HG03342 (cell line): Measurements from ENCODE around the gene NLRP5.
"Not testable (repeated sequence)": the region's sequence is repeated elsewhere in the genome, so short reads cannot be mapped to it uniquely, and the experiment has no call there.

Experiments
- ATAC-seq: cut with Tn5 transposase; IDR thresholded peaks from one replicate; pipeline ENCODE4 v1.9.1; 2021; ENCODE audit warnings: mild to moderate bottlenecking, moderate library complexity; ENCODE audit not compliant: unreplicated experiment

NLRP5 gene

DNA sequence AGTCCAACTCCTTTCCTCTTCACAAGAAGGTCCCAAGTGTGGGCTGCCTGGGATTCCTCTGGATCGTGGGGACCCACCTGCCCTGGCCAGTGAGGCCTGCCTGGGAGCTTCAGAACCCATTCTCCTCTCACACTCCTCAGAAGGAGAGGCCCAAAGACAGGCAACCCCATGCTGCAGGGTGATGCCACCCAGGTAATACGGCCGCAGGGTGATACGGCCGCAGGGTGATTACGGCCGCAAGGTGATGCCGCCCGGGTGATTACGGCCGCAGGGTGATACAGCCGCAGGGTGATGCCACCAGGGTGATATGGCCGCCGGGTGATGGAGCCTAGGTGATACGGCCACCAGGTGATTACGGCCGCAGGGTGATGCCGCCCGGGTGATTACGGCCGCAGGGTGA, 111.7 kb downstream of the NLRP5 start:
- ATAC-seq, result not testable (repeated sequence)

DNA sequence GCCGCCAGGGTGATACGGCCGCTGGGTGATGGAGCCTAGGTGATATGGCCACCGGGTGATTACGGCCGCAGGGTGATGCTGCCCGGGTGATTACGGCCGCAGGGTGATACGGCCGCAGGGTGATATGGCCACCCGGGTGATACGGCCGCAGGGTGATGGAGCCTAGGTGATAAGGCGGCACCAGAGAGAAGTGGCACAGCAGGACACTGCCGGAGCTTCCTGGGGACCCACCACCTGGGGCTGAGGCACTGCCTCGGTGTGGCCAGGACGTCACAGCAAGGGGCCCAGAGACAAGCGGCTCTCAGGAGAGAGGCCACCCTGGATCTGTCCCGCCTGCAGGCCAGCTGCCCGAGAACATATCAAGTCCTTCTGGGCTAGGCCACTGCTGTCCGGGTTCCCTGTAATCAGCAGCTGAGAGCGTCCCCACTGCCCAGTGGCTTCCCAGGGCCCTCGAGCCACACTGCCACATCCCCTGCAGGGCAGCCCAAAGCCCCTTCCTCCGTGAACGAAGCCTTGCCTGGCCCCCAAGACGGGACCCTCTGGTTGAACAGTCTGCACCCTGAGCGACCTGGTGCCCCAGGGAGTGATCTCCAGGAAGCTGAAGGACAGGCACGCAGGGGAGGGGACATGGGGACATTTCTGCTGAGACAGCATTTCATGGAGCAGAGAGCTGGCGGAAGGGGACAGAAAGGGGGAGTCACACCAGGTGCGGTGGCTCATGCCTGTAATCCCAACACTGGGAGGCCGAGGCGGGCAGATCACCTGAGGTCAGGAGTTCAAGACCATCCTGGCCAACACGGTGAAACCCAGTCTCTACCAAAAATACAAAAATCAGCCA, 112.4 kb downstream of the NLRP5 start:
- ATAC-seq, result no peak

DNA sequence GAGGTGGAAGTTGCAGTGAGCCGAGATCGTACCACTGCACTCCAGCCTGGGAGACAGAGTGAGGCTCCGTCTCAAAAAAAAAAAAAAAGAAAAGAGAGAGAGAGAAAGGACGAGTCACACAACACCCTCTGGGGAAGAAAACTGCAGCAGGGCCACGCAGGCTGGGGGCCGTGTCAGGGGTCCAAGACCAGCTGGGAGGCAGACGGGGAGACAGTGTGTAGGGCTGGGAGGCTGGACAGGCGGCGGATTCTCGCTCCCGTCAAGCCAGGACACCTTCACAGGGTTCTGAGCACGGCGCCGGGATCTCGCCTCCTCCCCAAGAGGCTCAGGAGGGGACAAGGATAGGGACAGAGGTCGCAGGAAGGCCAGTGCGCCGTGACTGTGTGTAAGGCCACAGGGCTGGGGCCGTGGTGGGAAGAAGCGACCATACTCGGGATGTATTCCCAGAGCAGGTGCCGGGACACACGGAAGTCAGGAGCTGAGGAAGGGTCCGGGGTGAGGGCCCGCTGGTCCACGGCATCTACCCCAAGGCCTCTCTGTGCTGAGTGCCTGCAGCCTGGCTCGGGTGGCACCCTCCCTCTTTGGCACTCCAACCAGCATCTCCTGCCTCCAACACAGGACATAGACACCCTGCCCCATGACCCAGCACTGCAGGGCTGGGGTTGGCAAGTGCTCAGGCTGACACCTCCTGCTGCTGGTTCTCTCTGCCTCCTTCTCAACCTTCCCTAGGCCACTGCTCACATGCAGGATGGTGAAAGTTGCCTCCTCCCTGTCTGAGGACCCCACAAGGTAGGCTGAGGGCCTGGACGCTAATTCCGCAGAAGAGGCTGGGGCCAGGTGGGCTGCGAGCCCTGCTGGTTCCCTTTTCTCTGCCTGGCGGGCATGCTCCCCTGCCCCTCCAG, 113.3 kb downstream of the NLRP5 start:
- ATAC-seq, result no peak

DNA sequence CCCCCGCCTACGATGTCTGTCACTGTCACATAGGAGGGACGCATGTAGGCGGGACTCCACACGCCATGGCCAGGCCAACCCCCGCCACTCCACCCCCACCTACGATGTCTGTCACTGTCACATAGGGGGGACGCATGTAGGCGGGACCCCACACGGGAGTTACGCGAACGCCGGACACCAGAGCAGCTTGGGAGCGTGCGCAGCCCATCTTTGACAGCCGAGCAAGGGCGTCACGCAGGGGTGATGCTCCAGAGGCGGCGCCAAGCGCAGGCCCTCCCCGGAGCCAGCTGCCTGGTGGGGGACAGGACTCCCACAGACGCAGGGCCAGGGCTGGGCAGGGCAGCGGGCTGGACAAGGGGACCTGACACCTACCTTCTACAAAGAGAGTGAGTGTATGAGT, 114.5 kb downstream of the NLRP5 start:
- no peak for ATAC-seq

DNA sequence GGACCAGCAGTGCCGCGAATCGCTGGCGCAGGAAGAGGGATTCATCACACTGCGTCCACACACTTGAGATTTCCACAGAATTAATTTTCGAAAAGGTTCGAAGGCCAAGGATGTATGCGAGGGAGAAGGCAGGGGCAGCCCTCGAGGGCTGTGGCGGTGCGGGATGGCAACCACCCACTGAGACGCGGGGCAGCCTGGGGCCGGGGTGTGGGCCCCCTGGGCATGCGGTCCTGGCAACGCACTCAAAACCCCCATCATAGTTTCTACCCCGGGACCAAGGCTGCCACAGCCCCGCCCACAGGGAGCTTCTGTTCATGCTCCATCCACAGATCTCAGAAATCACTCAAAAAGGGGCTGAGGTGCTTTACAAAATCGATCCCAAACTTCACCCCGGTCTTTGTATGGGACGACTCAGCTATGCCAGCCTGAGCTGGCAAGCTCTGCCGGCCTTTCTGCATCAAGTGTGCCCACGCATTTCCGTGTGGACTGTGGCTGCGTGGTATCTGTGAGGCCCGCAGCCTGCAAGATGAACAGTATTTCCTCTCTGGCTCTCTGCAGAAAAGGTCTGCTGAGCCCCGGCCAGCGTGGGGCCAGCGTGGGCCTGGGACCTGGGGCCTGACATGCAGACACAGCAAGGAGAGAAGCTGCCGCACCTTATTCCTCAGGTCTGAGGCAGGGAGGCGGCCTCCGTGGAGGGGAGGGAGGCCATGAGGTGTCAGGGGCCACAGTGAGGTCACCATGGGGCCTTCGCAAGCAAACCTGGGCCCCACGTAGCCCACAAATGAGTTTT, 115.4 kb downstream of the NLRP5 start:
- no peak for ATAC-seq

DNA sequence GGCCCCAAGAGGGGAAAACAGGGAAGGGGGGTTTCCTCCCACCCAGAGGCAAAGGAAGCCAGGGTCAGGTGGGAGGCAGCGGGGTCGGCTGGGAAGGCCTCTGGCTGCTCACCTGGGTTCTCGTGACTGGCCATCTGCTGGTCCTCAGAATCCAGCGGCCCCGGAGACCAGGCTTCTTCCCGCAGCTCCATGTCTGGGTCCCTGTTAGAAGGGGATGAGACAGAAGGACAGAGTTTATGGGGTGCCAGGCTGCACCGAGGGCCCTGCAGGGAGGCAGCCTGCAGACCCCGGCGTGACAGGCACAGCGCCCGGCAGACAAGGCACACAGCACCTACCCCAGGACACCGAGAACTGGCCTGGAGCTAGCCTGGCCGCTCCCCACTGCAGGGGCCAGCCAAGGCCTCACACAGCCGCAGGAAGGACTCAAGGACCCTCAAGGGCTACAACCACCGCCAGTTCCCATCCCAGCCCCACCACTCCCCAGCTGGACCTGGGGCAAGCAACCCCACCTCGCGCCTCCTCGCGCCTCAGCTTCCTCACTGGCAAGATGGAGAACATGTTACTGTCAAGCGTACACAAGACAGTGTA, 116.5 kb downstream of the NLRP5 start:
- no peak for ATAC-seq

DNA sequence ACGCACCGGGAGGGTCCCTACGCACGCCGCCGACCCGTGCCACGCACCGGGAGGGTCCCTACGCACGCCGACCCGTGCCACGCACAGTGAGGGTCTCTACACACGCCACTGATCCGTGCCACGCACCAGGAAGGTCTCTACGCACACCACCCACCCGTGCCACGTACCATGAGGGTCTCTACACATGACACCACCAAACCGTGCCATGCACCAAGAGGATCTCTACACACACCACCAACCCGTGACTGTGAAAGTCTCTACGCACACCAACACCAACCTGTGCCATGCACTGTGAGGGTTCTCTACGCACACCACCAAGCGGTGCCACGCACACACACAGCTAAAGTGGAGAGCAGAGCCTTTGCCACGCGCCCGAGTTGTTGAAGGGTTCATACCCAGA, 117.8 kb downstream of the NLRP5 start:
- no peak for ATAC-seq

DNA sequence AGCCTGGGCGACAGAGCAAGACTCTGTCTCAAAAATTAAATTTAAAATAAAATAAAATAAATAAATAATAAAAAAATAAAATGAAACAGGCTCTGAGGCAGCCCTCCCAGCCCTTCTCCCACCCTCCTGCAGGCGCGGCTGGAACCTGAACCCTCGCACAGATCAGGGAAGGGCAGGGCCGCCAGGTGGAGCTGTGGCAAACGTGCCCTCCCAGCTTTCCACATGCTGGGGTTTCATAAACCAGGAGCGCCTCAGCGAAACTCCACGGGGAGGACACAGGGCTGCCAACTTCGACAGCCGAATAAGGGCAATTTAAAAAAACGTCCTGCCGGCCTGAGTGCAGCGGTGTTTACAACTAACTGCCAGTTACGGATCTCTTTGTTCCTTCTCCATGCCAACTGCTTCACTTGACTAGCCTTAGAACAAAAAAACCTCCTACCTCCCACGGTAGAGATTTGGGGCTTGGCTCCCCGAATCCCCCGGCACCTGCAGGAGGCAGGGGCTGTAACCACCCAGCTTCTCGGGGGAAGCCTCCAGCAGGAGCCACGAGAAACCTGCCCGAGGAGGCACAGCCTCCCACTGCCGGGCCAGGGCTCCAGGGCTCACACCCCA, 118.6 kb downstream of the NLRP5 start:
- ATAC-seq, result no peak

DNA sequence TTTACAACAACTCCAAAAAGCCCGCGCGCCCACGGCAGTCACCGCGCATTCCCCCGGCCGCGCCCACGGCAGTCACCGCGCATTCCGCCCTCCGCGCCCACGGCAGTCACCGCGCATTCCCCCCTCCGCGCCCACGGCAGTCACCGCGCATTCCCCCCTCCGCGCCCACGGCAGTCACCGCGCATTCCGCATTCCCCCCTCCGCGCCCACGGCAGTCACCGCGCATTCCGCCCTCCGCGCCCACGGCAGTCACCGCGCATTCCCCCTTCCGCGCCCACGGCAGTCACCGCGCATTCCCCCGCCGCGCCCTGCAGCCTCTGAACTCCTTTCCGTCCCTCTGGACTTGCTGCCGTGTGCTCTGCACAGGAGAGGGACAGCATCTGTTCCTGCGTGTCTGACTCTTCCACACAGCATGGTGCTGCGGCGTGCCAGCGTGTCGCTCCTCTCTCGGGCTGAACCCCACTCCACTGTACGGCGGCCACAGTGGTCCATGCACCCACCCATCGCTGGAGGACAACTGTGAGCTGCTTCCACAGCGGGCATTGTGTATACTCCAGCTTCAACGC, 119.3 kb downstream of the NLRP5 start:
- not testable (repeated sequence) for ATAC-seq

DNA sequence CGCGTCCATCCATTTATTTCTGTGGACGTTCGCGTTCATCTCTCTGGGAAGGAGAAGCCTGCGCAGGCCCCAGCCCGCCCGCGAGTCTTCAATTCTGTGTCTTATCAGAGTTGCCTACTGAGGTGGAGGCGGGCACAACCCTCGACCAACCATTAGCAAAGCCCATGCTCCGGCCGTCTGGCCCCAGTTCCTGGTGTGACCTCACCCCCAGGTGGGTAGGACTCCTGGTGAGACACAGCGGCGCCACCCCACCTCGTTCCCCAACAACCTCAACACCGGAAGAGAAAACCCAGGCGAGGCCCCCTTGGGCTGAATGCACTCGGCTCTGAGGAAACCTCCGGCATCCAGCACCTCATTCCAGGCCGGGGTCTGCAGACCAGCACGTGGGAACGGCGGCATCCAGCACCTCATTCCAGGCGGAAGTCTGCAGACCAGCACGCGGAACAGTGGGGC, 119.8 kb downstream of the NLRP5 start:
- ATAC-seq, result no peak

DNA sequence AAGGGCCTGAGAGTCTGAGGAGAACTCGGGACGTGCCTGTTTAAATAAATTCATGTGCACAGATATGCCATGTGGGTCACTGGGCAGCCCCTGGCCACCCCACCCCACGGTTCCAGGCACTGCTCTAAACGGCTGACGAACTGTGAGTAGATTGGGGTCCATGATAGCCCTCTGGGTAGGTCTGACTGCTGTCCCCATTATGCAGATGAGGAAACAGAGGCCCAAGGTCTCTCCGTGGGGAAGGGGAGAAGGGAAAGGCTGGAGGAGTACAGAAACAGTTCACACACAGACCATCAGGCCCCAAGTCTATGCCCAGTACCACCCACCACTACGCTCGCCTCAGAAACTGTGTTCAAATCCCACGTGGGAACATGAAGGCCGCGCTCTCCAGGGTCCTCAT, 120.4 kb downstream of the NLRP5 start:
- ATAC-seq, result no peak

DNA sequence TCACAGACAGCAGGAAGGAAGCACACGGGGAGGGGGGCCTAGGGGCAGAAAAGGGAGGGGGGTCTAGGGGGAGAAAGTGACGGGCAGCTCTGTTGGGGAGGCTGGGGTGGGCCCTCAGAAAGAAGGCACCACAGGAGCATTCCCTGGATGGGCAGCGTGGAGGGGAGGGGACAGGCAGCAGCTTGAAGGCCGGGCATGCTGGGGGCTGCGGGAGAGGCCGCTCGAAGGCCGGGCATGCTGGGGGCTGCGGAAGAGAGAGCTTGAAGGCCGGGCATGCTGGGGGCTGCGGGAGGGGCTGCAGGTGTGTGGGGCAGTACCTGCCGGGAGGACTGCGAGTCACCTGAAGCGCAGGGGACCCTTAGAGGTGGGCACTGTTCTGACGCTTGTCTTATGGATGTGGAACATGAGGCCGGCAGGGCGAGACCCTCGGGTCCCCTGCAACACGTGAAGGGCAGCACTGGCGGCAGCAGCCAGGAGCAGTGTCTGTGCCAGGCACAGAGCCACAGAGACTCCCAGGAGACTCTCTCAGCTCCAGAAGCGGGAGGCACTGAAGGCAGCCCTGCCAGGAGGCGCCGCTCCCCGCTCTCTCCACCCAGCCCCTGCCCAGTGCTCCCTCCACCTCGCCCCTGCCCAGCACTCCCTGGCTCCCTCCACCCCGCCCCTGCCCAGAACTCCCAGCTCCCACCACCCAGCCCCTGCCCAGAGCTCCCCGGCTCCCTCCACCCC, 121.2 kb downstream of the NLRP5 start:
- ATAC-seq, result no peak

DNA sequence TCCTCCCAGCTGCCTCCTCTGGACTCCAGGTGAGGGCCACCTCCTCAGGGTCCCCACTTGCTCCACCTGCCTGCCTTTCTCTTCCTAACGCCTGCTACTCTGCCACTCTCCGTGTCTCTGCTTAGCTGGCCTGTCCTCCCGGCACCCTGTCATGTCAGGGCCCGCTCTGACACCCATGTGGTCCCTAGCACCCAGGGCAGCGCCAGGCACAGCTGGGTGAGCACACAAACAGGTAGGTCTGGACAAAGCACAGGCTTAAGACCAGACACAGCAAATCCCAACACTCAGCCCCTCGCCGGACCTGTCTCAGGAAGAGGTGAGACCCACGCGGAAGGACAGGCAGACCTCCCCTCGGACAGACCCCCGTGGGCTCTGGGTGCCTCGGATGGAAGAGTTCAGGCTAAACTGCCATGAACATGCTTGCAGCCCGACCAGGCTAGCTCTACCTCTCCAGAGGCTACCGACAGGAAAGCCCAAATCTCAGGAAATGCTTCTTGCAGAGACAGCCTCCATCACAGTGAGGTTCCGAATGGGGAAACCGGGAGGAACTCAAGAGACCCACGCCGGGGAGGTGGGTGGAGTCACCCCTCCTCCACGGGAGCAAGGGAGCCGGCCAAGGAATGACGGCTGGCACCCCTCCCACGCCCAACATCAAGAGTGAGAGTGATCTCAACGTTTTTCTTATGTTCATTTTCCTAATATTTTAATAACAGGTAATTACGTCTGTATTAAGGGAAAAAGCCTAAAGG, 122.0 kb downstream of the NLRP5 start:
- ATAC-seq, result no peak

DNA sequence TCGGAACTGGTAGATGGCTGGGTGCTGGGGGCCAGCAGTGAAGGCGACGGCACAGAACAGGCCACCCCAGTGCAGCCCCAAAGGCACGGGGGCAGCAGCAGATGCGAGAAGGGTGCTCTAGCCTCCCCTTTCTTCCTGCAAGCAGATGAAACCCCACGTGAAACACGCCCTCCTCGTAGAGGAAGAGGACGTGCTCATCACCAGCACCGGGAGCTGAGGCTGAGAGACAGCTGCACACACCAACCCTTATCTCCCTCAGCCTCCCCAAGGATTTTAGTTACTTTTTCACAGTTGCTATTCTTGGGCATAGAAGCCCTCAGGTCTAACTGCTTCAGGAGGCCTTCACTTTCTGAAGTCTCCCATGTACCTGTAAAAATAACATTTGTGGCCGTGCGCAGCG, 122.7 kb downstream of the NLRP5 start:
- ATAC-seq, result no peak

DNA sequence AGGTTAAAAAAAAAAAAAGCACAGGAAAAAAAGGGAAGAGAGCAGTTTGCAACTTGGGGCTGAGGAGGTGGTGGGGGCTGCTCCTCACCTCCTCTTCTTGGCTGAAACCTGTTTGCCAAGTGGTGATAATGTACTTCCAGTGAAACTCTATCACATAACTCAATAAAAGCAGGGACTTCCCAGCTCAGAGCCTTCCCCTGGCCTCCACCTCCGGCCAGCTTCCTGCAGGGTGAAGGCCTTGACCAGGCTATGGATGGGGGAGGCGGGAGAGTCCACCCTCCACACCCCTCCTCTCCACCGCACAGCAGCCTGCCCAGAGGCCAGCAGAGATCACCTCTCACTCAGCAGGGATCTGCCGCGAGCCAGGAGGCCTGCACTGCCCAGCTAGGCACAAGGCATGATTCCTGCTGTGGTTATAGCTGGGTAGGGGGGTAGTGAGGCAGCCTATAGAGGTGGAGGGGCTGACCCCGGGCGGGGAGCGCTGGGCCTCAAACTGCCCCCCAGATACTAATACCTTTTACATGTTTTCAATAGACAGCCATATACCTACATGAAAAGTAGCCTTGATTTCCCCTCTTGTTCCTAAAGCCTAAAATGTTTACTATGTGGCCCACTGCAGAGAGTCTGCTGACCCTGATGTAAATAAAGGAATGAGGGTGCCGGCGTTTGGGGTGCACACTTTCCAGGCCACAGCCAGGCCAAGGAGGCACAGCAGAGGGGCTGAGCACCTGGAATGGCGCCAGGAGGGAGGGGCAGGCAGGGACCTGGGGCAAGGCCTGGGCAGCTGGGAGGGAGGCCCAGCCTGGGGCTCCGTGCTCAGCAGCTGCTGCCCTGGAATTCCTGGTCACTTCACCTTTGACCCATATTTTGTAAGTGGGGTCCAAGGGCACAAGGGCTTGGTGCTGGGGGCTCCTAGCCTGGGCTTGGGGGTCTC, 124.2 kb downstream of the NLRP5 start:
- no peak for ATAC-seq
